ENCODE results near the gene PLA2G12B. TPM values are rescaled to one million over a fixed set of nuclear protein-coding genes. Genes with fewer than 3 reads are reported as not detected.

The PLA2G12B gene
- total and polyA plus RNA-seq, 9 donors: not detected

DNA sequence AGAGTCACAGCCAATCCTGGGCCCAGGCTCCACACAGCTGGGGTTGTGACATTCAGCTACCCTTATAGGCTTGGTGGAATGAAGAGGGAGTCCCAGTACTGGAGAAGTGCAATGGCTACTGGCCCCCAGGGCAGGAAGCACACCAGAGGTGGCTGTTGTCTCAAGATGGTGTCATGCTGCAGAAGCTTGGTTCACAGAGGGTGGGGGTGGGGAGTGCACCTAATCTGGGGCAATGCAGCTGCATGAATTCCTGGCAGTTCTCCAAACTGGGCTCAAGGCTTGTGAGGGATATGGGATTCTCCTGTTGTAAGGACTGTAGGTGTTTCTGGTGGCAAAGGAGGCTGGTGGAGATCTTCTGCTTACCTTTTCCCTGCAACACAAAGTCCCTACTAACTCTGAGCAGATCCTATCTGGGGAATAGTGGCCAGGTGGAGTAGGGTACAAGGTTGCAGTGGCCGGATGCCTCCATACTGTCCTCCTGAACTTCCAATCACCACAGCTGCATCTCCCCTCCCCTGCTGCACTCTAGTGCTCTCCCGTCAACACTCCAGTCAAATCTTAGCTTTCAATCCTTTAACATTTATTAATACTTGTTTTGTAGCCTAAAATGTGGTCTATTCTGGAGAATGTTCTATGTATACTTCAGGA, 27.4 kb upstream of the PLA2G12B start:
- TF ChIP-seq, protein P1, sequence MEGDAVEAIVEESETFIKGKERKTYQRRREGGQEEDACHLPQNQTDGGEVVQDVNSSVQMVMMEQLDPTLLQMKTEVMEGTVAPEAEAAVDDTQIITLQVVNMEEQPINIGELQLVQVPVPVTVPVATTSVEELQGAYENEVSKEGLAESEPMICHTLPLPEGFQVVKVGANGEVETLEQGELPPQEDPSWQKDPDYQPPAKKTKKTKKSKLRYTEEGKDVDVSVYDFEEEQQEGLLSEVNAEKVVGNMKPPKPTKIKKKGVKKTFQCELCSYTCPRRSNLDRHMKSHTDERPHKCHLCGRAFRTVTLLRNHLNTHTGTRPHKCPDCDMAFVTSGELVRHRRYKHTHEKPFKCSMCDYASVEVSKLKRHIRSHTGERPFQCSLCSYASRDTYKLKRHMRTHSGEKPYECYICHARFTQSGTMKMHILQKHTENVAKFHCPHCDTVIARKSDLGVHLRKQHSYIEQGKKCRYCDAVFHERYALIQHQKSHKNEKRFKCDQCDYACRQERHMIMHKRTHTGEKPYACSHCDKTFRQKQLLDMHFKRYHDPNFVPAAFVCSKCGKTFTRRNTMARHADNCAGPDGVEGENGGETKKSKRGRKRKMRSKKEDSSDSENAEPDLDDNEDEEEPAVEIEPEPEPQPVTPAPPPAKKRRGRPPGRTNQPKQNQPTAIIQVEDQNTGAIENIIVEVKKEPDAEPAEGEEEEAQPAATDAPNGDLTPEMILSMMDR (IDR thresholded peaks at IDR 0.05): no peak
- TF ChIP-seq EP300 (IDR thresholded peaks at IDR 0.05): no peak
- no peak for TF ChIP-seq POLR2A (IDR thresholded peaks at IDR 0.05)

DNA sequence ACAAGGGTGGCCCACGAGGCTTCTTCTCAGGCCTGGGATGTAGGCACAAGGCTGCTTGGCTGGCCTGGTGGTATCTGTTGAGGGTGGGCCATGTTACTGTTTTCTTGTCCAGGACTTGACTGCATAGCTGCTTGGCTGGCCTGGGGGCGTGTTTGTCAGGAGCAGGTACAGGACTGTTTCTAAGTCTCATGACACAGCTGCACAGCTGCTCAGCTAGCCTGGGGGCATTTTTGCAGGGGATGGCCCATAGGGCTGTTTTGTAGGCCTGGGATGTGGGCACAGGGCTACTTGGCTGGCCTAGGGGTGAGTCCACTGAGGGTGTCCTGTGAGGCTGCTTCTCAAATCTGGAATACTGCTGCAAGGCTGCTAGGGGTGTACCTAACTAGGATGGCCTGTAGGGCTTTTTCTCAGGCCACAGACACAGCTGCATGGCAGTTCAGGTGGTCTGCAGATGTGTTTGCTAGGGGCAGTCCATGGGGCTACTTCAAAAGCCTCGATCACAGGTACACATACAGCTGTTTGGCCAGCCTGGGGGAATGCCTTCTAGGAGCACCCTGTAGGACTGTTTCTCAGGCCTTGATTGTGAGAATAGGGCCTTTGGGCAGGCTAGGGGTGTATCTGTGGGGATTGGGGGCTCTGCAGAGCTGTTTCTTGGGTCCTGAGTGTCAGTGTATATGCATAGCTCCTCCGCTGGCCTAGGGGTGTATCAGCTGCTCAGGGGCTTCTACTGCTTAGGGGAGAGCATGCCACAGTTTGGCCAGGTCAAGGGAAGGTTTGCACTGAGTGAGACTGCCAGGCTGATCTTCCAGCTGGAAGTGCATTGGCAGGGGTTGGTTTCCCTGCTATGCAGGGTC, 26.6 kb upstream of the PLA2G12B start:
- TF ChIP-seq EP300 (IDR thresholded peaks at IDR 0.05) (no peak), POLR2A (IDR thresholded peaks at IDR 0.05) (no peak)
- TF ChIP-seq, protein P1 (IDR thresholded peaks at IDR 0.05): no peak
- 93 to 100% (median 96%) methylated on average over 4 of the region's 4 CpGs for WGBS, 3 donors
- no peaks in the 10 kb centered on the region for H3K27me3 ChIP-seq
- no peak for DNase-seq
- H3K4me3 ChIP-seq: no peak overlapping the region
- no peaks in the 10 kb centered on the region for H3K4me1 ChIP-seq (ENCODE audit: insufficient read depth)
- H3K9me3 ChIP-seq: no peaks in the 10 kb centered on the region
- intact Hi-C loops (cut with DNase I): no loop called here
- no peaks in the 10 kb centered on the region for H3K36me3 ChIP-seq
- H3K27ac ChIP-seq: no peak overlapping the region

More for the DNA sequence above, 27.4 kb upstream of the PLA2G12B start:
- no peaks in the 10 kb centered on the region for H3K27me3 ChIP-seq
- intact Hi-C loops (cut with DNase I): no loop called here
- DNase-seq: no peak
- H3K36me3 ChIP-seq: no peaks in the 10 kb centered on the region
- no peak overlapping the region for H3K27ac ChIP-seq
- H3K4me1 ChIP-seq (ENCODE audit: insufficient read depth): no peaks in the 10 kb centered on the region
- H3K9me3 ChIP-seq: no peaks in the 10 kb centered on the region
- 76 to 83% (median 81%) methylated on average over 2 of the region's 2 CpGs for whole genome bisulfite sequencing, 3 donors
- no peak overlapping the region for H3K4me3 ChIP-seq

DNA sequence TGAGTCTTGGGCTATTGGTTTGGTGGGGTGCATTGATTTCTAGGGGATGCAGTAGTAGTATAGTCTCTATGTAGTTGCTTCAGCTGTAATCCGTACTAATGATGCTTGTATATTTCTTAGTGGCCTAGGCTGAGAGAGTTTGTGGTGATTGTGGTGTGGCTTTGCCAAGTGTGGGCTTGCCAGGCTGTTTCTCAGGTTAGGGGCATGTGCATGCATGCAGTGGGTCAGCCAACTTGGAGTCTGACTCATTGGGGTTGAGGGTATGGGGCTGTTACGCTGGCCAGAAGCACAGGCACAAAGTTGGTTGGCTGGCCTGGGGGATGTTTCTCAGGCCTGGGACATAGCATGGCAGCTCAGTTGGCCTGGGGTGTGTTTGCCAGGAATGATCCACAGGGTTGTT, 25.7 kb upstream of the PLA2G12B start:
- Histone ChIP-seq H3K4me1 (ENCODE audit: insufficient read depth) (no peaks in the 10 kb centered on the region), H3K27ac (no peak overlapping the region), H3K27me3 (no peaks in the 10 kb centered on the region), H3K4me3 (no peak overlapping the region), H3K36me3 (no peaks in the 10 kb centered on the region), H3K9me3 (no peaks in the 10 kb centered on the region)
- intact Hi-C loops (cut with DNase I): no loop called here
- TF ChIP-seq POLR2A (IDR thresholded peaks at IDR 0.05): no peak
- TF ChIP-seq EP300 (IDR thresholded peaks at IDR 0.05): no peak
- TF ChIP-seq, protein P1 (IDR thresholded peaks at IDR 0.05): no peak
- 93 to 98% (median 97%) methylated on average over 2 of the region's 2 CpGs for WGBS, 3 donors
- DNase-seq: no peak

DNA sequence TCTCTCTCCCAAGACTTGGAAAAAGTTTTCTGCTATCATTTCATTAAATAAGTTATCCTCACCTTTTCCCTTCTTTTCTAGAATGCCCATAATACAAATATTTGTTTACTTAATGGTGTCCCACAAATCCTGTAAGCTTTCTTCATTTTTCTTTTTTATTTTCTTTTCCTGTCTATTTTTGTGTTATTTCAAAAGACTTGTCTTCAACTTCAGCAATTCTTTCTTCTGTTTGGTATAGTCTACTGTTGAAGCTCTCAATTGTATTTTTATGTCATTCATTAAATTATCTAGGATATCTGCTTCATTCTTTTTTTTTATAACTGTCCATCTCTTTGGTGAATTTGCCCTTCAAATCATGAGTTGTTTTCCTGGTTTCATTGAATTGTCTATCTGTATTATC, 25.1 kb upstream of the PLA2G12B start:
- intact Hi-C loops (cut with DNase I): no loop called here
- Histone ChIP-seq H3K9me3 (no peaks in the 10 kb centered on the region), H3K36me3 (no peaks in the 10 kb centered on the region), H3K27ac (no peak overlapping the region), H3K4me3 (no peak overlapping the region), H3K4me1 (ENCODE audit: insufficient read depth) (no peaks in the 10 kb centered on the region), H3K27me3 (no peaks in the 10 kb centered on the region)
- DNase-seq: no peak
- TF ChIP-seq POLR2A (IDR thresholded peaks at IDR 0.05): no peak
- TF ChIP-seq, protein P1 (IDR thresholded peaks at IDR 0.05): no peak
- TF ChIP-seq EP300 (IDR thresholded peaks at IDR 0.05): no peak

Measured in ovary (tissue), 9 donors.